ENCODE measurements around the gene ZBTB20. TPM values are rescaled to one million over a fixed set of nuclear protein-coding genes. Genes with fewer than 3 reads are reported as not detected.

Gene ZBTB20
- total RNA-seq, 4 donors from 2014 or later, result 69.9 to 112 (median 80.8) TPM

GRCh38 chr3:114437897-114438296, 709.2 kb downstream of the ZBTB20 start:
- H3K27ac ChIP-seq (replicated peaks in 1 of 4), result no peak overlapping the region
- TF ChIP-seq CTCF (IDR thresholded peaks at IDR 0.05) (no peak), POLR2A (IDR thresholded peaks at IDR 0.05; ENCODE audit: low read depth) (no peak), POLR2AphosphoS5 (IDR thresholded peaks at IDR 0.05) (no peak), EP300 (IDR thresholded peaks at IDR 0.05) (no peak)
- no peaks in the 10 kb centered on the region for H3K27me3 ChIP-seq
- WGBS, result 100% methylated on average over 2 of the region's 2 CpGs
- DNase-seq (ENCODE audit: extremely low spot score), result no peak
- H3K9me3 ChIP-seq, result no peaks in the 10 kb centered on the region
- H3K4me3 ChIP-seq, result no peak overlapping the region
- peaks cover 21 to 36% (median 30%) of the 10 kb centered on the region in 4 donors for H3K4me1 ChIP-seq
- intact Hi-C loops (cut with DNase I), result no loop called here
- no peaks in the 10 kb centered on the region for H3K36me3 ChIP-seq

- WGBS, result 91% methylated on average over 2 of the region's 2 CpGs
- TF ChIP-seq EP300 (IDR thresholded peaks at IDR 0.05) (no peak), POLR2AphosphoS5 (IDR thresholded peaks at IDR 0.05) (no peak)
- Histone ChIP-seq H3K27me3 (no peaks in the 10 kb centered on the region), H3K27ac (replicated peaks in 1 of 4) (no peak overlapping the region), H3K4me3 (no peak overlapping the region), H3K4me1 (peaks cover 8 to 19% (median 13%) of the 10 kb centered on the region in 4 donors), H3K9me3 (no peaks in the 10 kb centered on the region), H3K36me3 (no peaks in the 10 kb centered on the region)
- no peak for DNase-seq (ENCODE audit: extremely low spot score)
- intact Hi-C loops (cut with DNase I), result no loop called here
Observed at GRCh38 chr3:114436182-114436581, 710.9 kb downstream of the ZBTB20 start.

- intact Hi-C loops (cut with DNase I), result no loop called here
- no peaks in the 10 kb centered on the region for H3K36me3 ChIP-seq
- H3K27me3 ChIP-seq, result no peaks in the 10 kb centered on the region
- WGBS, result 94% methylated on average over 5 of the region's 5 CpGs
- H3K27ac ChIP-seq (replicated peaks in 1 of 4), result no peak overlapping the region
- H3K4me1 ChIP-seq, result peaks cover 2 to 12% (median 7%) of the 10 kb centered on the region in 4 donors
- no peak overlapping the region for H3K4me3 ChIP-seq
- TF ChIP-seq POLR2AphosphoS5 (IDR thresholded peaks at IDR 0.05) (no peak), POLR2A (IDR thresholded peaks at IDR 0.05; ENCODE audit: low read depth) (no peak)
- no peak for DNase-seq (ENCODE audit: extremely low spot score)
- no peaks in the 10 kb centered on the region for H3K9me3 ChIP-seq
Observed at GRCh38 chr3:114435386-114436115, 711.5 kb downstream of the ZBTB20 start.

GRCh38 chr3:114432310-114432709, 714.8 kb downstream of the ZBTB20 start:
- WGBS, result 100% methylated on average over 2 of the region's 2 CpGs
- intact Hi-C loops (cut with DNase I), result no loop called here

GRCh38 chr3:114428044-114428595, 719.0 kb downstream of the ZBTB20 start:
- no peak for TF ChIP-seq EP300 (IDR thresholded peaks at IDR 0.05)
- TF ChIP-seq CTCF (IDR thresholded peaks at IDR 0.05), result no peak
- intact Hi-C loops (cut with DNase I), result no loop called here
- no peaks in the 10 kb centered on the region for H3K4me1 ChIP-seq
- H3K4me3 ChIP-seq, result no peak overlapping the region
- 92% methylated on average over 5 of the region's 5 CpGs for WGBS
- no peak for DNase-seq (ENCODE audit: extremely low spot score)
- no peaks in the 10 kb centered on the region for H3K9me3 ChIP-seq
- H3K27me3 ChIP-seq, result no peaks in the 10 kb centered on the region
- no peak overlapping the region for H3K27ac ChIP-seq (replicated peaks in 1 of 4)
- no peaks in the 10 kb centered on the region for H3K36me3 ChIP-seq

More at GRCh38 chr3:114432310-114432709, 714.8 kb downstream of the ZBTB20 start:
- Histone ChIP-seq H3K9me3 (no peaks in the 10 kb centered on the region), H3K27me3 (no peaks in the 10 kb centered on the region), H3K36me3 (no peaks in the 10 kb centered on the region), H3K4me3 (no peak overlapping the region), H3K27ac (replicated peaks in 1 of 4) (no peak overlapping the region), H3K4me1 (peaks cover 0 to 4% (median 2%) of the 10 kb centered on the region in 4 donors)
- TF ChIP-seq POLR2A (IDR thresholded peaks at IDR 0.05; ENCODE audit: low read depth) (no peak), POLR2AphosphoS5 (IDR thresholded peaks at IDR 0.05) (no peak), CTCF (IDR thresholded peaks at IDR 0.05) (no peak), EP300 (IDR thresholded peaks at IDR 0.05) (no peak)
- DNase-seq (ENCODE audit: extremely low spot score), result no peak

Measured in esophagus muscularis mucosa (tissue), 4 donors.